NCI-H774 (cell line): ENCODE results near the gene MEF2D.

Experiments used
- DNase-seq: peaks from one replicate; lab custom pipeline; 2025; lab: John Stamatoyannopoulos, UW

Gene MEF2D

GRCh38 chr1:156468693-156469345, 31.8 kb downstream of the MEF2D start:
- DNase-seq: no peak

- no peak for DNase-seq
Measured at GRCh38 chr1:156467906-156468305, 32.7 kb downstream of the MEF2D start.

- DNase-seq: no peak
Measured at GRCh38 chr1:156467385-156467784, 33.2 kb downstream of the MEF2D start.

GRCh38 chr1:156465747-156466365, 34.7 kb downstream of the MEF2D start:
- DNase-seq: no peak

- DNase-seq: no peak
Measured at GRCh38 chr1:156464825-156465452, 35.6 kb downstream of the MEF2D start.

GRCh38 chr1:156464335-156464734, 36.2 kb downstream of the MEF2D start:
- no peak for DNase-seq

- DNase-seq: no peak
Measured at GRCh38 chr1:156463874-156464273, 36.7 kb downstream of the MEF2D start.

GRCh38 chr1:156462954-156463795, 37.4 kb downstream of the MEF2D start:
- DNase-seq: no peak

- DNase-seq: no peak
Measured at GRCh38 chr1:156461781-156462647, 38.6 kb downstream of the MEF2D start.

GRCh38 chr1:156461109-156461508, 39.5 kb downstream of the MEF2D start:
- DNase-seq: no peak

- no peak for DNase-seq
Measured at GRCh38 chr1:156460525-156460924, 40.0 kb downstream of the MEF2D start.

- no peak for DNase-seq
Measured at GRCh38 chr1:156458181-156458503, 42.4 kb downstream of the MEF2D start.

GRCh38 chr1:156456625-156457465, 43.7 kb downstream of the MEF2D start:
- DNase-seq: peak; percentile 99

- no peak for DNase-seq
Measured at GRCh38 chr1:156455362-156455761, 45.2 kb downstream of the MEF2D start.

GRCh38 chr1:156452907-156453306, 47.7 kb downstream of the MEF2D start:
- no peak for DNase-seq

GRCh38 chr1:156451505-156452160, 48.9 kb downstream of the MEF2D start:
- DNase-seq: no peak

- DNase-seq: no peak
Measured at GRCh38 chr1:156448134-156448967, 52.2 kb downstream of the MEF2D start.

GRCh38 chr1:156445789-156446263, 54.7 kb downstream of the MEF2D start:
- DNase-seq: peak; percentile 85

GRCh38 chr1:156444407-156445001, 56.1 kb downstream of the MEF2D start:
- no peak for DNase-seq
